ENCODE results near the gene DIAPH2.

GRCh38 chrX:97402903-97403302 lies 718.3 kb downstream of the DIAPH2 start:
- no peak for TF ChIP-seq FOXM1 (IDR thresholded peaks at IDR 0.05; ENCODE audit: borderline replicate concordance)
- TF ChIP-seq ZNF384 (IDR thresholded peaks at IDR 0.05), result no peak
- no peak for TF ChIP-seq ELF4 (IDR thresholded peaks at IDR 0.05)
- TF ChIP-seq TARDBP (IDR thresholded peaks at IDR 0.05), result no peak
- TF ChIP-seq L3MBTL2 (conservative IDR thresholded peaks at IDR 0.05), result no peak
- TF ChIP-seq FOXK2 (IDR thresholded peaks at IDR 0.05), result no peak
- no peak for TF ChIP-seq PKNOX1 (IDR thresholded peaks at IDR 0.05)
- TF ChIP-seq SP1 (IDR thresholded peaks at IDR 0.05), result no peak
- TF ChIP-seq SUZ12 (IDR thresholded peaks at IDR 0.05), result no peak
